WI38 (cell line): ENCODE results near the gene TTLL5.

ENCODE experiments used
- H3K4me3 ChIP-seq: 2 replicates; pipeline ENCODE4 v1.5.1; 2011; ENCODE audit warnings: low read depth, mild to moderate bottlenecking, control low read depth, low read length
- TF ChIP-seq, protein P1 (sequence below): IDR thresholded peaks from 2 replicates; pipeline ENCODE4 v1.5.1; 2012; ENCODE audit warnings: low read depth, mild to moderate bottlenecking, control low read depth, low read length

The TTLL5 gene

DNA sequence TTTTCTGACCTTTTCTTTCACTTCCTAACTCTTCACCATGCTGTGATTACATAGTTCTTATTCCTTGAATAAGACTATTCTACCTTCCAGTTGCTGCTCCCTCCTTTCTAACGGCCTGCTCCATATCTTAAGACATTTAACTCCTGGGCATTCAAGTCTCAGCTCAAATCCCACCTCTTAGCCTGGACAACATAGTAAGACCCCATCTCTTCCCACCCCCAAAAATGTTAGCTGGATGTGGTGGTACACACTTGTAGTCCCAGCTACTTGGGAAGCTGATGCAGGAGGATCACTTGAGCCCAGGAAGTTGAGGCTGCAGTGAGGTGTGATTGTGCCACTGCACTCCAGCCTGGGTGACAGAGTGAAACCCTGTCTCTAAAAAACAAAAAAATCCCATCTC lies 11.3 kb upstream of the TTLL5 start:
- no peak overlapping the region for H3K4me3 ChIP-seq
- TF ChIP-seq, protein P1, sequence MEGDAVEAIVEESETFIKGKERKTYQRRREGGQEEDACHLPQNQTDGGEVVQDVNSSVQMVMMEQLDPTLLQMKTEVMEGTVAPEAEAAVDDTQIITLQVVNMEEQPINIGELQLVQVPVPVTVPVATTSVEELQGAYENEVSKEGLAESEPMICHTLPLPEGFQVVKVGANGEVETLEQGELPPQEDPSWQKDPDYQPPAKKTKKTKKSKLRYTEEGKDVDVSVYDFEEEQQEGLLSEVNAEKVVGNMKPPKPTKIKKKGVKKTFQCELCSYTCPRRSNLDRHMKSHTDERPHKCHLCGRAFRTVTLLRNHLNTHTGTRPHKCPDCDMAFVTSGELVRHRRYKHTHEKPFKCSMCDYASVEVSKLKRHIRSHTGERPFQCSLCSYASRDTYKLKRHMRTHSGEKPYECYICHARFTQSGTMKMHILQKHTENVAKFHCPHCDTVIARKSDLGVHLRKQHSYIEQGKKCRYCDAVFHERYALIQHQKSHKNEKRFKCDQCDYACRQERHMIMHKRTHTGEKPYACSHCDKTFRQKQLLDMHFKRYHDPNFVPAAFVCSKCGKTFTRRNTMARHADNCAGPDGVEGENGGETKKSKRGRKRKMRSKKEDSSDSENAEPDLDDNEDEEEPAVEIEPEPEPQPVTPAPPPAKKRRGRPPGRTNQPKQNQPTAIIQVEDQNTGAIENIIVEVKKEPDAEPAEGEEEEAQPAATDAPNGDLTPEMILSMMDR, result no peak

DNA sequence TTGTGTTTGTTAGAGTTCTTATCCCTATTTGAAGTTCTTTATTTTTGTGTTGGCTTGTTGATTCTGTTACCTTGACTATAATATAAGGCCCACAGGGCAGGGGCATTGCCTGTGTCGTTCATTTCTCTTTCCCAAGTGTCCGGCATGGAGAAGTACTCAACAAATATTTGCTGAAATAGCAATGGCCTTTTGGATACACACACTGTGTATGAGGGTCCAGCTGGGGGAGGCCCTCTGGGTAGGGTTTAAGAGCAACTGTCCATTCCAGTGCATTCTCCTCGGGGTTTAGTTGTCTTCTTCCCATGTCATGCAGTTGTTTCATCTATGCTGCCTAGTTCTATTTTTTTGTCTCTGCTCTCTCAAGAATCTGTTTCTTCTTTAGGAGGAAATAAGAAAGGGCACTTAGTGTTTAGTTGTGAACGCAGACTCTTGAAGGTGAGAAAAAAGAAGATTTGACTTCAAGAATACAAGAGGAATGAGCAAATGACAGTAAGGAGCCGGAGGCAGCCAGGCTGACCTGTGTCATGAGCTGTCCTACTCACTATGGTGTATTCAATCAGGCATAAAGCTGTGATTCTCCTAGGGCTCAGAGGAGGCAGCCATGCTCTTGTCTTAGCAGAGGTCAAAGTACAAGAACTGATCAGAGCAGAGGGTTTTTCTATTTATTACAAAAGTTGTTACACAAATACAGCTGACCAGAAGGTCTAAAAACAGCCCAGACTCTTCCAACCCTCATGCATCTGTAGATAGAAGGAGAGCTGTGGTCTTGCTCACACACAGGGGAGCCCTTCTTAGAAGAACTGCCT lies 10.6 kb upstream of the TTLL5 start:
- TF ChIP-seq, protein P1, result no peak
- no peak overlapping the region for H3K4me3 ChIP-seq

DNA sequence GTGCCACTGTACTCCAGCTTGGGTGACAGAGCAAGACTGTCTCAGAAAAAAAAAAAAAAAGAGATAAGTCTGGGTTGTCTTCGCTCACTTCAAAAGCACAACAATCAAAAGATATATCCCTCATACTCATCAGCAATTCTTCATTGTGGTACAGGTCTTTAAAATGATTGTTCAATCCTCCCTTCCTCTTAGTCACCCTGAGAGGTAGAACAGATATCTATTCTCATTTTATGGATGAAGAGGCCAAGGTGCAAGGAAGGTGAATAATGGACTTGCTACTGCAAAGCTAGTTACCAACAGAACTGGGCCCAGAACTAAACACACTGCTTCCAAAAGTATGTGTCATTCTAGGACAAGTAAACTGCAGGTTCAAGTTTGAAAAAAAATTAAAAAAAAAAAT lies 7.5 kb upstream of the TTLL5 start:
- TF ChIP-seq, protein P1, result no peak
- no peak overlapping the region for H3K4me3 ChIP-seq

DNA sequence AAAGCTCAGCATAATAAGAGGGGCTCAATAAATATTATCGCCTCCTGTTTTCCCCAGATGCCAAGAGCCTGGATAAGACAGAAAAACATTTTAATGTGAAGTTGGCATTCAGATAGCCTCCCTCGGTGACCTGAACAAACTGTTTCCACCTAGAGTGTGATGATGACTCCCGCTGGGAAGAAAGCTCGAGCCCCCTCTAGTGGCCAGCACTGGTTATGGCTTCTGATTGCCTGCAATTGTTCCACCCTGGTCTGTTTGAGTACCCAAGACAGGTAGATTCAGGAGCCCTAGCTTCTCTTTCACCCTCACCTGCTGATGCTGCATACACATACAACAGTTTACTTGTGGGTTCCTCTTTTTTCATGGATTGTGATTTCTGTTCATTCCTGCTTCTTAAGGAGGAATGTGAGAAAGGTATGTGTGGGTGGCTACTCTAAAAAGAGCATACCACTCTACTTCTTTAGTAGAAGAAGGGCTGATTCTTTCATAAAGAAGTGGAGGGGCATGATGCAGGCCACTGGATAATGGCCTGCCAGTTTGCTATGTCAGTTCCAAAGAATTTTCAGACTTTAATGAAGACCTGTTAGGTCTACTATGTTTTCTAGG lies 6.8 kb upstream of the TTLL5 start:
- H3K4me3 ChIP-seq, result no peak overlapping the region
- TF ChIP-seq, protein P1, result peak; percentile 92

DNA sequence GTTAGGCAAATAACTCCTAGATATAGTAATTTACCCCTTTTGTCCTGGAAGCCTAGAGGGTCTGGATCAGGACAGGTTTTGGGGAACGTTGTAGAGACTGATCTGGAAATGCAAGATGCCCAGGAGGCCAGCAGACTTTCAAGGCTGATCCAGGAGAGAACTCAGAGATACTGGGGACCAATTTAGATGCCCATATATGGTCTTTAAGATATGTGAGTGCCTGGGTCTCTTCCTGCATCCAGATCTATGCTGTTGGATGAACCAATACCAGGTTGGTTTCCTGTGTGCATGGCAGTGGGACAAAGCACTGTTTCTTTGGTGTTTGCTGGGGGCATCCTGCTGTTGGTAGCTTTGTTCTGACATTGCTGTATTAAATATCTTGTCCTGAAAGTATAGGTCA lies 5.8 kb upstream of the TTLL5 start:
- TF ChIP-seq, protein P1, result no peak
- H3K4me3 ChIP-seq, result no peak overlapping the region

DNA sequence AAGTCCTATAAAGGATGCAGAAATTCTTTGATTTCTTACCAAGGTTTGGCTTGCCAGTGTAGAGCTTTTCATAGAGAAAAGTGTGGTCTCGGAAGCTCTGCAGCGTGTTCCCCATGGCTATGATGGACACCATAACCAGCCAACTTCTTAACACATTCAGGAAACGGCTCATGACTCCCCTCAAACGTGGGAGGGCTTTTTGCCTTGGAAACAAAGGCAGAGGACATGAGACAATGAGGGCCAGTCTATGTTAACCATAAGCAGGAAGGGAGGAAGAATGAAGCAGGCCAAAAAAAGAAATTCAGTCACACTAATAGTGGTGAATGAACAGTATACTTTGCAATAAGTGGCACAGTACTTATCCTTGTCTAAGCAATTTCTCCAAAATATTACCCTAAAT lies 3.7 kb upstream of the TTLL5 start:
- H3K4me3 ChIP-seq, result no peak overlapping the region
- TF ChIP-seq, protein P1, result no peak

DNA sequence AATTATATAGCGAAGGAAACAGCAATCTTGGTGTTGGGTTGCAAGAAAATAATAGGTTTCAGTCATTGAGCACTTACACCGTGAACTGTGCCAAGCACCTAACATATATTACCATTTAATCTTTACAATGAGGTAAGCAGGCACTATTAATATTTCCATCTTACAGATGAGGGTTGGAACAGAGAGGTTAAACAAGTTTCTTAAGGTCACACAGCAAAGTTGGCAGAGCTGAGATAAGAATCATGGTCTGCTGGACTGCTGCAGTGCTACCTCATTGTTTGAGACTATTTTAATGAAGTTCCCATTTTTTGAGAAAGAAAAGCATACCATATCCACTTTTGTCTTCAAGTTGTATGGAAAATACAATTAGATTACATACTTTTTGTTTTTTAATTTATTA lies 2.1 kb upstream of the TTLL5 start:
- H3K4me3 ChIP-seq, result no peak overlapping the region
- TF ChIP-seq, protein P1, result no peak
